NCI-H446 (cell line): Measurements from ENCODE around the gene TTLL11.
"Not testable (repeated sequence)": the region's sequence is repeated elsewhere in the genome, so short reads cannot be mapped to it uniquely, and the experiment has no call there.

Source experiments
- DNase-seq, 2 experiments: peaks; one replicate each; lab custom pipeline; 2025; lab: John Stamatoyannopoulos, UW

Gene TTLL11

DNA sequence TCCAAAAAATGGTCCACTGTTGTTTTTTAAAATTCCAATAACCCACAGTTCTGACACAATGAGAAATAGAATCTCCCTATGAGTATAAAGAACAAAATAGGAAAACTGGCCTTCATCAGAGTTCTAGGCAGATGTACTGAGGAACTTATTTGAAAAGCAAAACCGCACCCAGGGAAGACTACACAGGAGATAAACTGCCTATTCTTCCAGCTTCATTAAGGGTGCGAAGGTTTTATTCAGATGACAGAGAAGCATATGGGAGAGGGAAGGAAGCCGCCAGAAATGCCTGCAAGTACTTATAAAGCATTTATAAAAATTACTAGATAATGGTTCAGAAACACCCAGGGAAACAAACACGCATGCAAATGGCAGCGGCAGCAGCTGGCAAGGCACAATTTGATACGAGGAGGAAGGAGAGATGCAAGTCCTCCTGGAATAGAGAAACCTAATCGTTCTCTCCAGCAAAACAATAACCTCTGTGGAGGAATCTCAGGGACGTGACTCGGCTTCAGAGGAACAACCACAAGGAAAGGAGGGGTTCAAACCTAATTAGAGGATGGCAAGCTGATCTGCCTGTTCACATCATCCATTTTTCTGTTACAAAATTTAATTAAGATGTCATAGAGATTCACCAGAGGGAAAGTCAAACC lies 9.0 kb downstream of the TTLL11 start:
- no peak for DNase-seq

DNA sequence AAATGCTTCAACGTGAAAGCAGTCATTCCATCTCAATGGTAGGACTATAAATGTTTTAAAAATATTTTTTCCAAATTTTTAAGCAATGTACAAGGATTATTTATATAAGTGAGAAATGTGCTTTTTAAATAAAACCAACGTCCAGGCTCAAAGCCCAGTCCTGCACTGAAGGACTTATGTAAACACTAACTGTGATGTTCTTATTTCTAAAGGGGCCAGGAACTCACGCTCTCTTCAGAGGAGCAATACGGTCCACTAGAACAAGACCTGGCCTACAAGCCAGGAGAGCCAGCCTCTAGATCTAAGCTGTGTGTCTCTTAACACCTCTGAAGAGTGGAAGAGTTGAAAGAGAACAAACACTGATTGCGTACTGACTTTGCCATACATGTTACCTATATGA lies 12.1 kb downstream of the TTLL11 start:
- no peak for DNase-seq

DNA sequence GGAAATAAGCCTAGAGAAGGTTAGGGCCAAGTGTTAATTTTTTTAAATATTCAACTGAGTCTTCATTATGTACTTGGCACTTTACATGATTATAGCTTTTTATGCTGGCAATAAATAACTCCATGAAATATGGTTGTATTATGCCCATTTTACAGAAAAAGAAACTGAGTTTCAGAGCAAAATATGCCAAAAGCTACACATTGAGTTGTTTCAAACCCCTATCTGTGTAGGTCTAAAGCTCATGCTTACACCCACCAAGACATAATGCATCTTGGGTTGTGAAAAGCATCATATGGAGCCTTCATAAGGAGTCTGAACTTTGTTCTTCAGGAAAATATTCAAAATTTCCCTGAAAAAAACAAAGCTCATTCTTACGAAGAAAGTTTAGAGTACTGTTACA lies 14.6 kb downstream of the TTLL11 start:
- DNase-seq, result no peak

DNA sequence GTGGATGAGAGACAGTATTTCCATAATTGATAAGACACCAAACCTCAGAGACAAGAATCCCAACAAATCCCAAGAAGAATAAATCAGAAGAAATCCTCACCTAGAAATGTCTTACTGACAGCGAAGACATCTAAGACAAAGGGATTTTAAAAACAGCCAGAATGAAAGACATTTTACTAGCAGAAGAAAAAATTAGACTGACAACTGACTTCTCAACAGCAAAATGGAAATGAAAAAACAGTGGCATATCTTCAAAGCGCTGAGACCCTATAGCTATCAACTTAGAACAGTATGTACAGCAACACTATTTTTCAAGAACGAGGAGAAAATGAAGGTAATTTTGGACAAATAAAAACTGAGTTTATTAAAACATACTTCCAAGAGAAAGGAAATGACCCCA lies 16.3 kb downstream of the TTLL11 start:
- DNase-seq, result no peak

DNA sequence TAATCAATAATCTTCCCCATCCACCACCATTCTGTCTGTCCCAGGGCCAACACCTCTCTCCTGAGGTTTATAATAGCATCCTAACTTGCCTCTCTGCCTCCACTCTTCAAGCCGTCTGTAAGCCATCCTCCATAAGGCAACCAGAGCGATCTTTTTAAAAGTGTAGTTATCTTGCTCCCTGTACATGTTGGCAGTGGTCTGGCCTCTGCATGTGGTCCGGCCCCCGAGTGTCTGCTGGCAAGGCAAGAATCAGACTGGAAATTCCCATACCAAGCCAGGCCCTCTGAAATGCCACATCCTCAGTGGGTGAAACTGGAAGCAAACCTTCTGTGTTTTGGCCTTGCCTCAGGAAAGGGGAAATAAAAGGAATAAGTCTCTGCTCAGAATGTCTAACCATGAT lies 17.0 kb downstream of the TTLL11 start:
- DNase-seq, result no peak

- no peak for DNase-seq
These were observed 17.7 kb downstream of the TTLL11 start for GRCh38 chr9:122075135-122076030.

- no peak for DNase-seq
These were observed 21.4 kb downstream of the TTLL11 start for GRCh38 chr9:122071715-122072114.

DNA sequence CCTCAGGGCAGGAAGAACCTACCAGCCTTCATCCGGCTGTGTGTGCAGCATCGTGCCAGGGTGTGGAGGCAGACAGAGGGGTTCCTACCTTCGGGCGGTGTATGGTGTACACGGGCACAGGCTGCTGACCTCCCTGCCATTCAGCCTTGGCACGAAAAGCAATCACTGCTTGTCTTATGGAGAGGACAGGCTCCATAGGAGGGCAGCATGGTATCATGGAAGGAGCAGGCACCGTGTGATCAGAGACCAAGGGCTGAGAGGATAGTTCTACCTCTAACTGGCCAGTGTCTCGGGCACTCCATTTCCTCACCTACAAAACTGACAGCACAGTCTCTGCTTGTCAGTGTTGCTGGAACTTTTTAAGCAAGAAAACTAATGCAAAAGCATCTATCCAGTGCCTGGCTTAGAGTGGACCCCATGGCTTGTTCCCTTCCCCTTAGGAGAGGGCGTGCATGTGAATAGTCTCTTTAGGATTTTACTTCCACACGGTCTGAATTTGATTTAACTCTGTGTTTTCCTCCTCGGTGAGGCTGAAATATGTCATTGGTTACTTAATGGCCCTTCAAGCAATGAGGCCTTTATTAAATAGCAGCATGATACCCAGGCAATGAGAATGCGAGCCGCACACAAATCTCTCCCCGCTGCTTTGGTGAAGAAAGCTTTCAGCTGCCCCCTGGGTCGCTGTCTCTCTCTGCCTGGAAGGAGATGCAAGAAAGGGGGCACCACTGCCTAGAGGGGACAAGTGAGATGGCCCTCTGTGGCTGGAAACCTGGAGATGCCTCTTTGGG lies 22.2 kb downstream of the TTLL11 start:
- DNase-seq, result no peak

GRCh38 chr9:122066680-122067079 lies 26.4 kb downstream of the TTLL11 start:
- not testable (repeated sequence) for DNase-seq

GRCh38 chr9:122065923-122066629 lies 27.0 kb downstream of the TTLL11 start:
- no peak for DNase-seq

DNA sequence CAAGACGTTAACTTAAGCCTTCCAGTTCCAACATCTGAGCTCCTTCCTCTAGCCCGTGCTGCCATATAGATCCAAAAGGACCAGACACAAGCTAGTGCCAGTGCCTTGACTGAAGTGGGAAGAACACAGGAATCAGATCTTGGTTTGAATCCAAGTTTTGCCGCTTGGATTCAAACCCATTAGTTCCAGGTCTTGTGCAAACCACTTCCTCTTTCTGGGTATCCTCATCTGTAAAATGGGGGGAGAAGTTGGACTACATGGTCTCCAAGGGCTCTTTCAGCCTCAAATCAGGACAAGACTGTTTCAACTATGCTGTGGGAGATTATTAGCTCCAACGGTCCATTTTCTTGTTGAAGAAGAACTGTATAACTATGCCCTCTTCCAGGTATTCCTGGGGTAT lies 32.6 kb downstream of the TTLL11 start:
- DNase-seq, result no peak

- no peak for DNase-seq
These were observed 33.2 kb downstream of the TTLL11 start for GRCh38 chr9:122059955-122060324.

DNA sequence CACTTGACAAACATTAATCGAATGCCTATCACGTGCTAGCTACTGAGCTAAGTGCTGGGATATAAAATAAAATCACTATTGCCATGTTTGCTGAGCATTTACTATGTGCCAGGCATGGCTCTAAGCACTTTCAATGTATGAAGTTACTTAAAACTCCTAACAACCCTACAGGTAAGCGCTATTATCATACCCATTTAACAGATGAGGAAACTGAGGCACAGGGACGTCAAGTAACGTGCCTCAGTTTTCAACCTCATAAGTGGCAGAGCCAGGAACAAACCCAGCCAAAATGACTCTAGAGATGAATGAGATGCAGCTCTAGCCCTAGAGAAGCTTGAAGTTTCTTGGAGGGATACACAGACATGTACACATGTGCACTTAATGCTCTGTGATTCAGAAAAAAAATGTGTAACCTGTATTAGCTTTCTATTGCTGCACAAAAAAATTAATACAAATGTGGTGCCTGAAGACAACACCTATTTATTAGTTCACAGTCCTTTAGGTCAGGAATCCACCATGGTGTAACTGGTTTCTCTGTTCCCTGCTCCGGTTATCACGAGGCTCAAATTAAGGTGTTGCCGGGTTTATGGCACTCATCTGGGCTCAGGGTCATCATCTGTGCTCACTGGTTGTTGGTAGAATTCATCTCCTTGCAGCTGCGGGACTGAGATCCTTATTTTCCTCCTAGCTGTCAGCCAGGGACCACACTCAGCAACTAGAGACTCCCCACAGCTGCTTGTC lies 33.7 kb downstream of the TTLL11 start:
- DNase-seq, result no peak

DNA sequence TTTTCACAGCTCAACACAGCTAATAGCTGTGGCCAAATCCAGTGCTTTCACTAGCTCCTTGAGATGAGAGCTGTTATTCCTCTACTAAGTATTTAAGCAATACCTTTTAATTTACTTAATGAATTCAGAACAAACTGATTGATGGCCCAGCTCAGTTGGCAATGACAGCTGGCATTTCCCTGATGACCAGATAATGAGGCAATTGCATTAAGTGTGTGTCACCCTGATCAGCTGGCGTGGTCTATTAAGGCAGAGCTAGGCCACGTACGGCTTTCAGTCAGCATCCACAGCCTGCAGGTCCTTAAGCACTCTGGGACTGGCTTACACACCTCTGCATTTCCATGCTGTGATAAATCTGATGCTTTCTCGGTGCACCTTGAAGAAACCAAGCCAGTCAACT lies 34.4 kb downstream of the TTLL11 start:
- no peak for DNase-seq

DNA sequence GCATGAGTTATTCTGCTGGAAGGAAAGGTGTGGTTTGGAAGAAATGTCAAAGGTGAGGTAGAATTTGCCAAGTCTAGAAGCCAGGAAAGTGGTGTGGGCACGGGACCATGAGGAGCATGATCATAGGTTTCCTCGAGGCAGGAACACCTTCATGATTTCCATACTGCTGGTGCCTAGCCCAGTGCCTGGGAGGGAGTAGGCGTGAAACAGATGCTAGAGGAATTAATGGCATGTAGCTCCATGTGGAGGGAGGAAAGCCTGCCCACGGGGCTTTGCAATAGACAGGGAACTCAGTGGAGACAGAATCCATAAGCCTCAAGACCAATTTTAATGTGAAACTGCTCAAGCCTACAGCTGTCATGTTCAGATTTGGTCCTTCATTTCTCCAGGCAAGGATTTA lies 35.1 kb downstream of the TTLL11 start:
- DNase-seq, result no peak

DNA sequence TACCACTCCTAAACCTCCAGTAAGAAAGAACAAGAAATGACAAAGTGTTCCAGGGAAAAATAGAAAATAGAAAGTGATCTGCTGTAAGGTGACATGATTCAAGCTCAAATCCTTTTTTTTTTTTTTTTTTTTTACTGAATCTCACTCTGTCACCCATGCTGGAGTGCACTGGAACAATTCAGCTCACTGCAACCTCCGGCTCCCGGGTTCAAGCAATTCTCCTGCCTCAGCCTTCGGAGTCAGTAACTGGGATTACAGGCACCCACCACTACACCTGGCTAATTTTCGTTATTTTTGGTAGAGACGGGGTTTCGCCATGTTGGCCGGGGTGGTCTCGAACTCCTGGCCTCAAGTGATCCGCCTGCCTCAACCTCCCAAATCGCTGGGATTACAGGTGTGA lies 35.9 kb downstream of the TTLL11 start:
- no peak for DNase-seq

DNA sequence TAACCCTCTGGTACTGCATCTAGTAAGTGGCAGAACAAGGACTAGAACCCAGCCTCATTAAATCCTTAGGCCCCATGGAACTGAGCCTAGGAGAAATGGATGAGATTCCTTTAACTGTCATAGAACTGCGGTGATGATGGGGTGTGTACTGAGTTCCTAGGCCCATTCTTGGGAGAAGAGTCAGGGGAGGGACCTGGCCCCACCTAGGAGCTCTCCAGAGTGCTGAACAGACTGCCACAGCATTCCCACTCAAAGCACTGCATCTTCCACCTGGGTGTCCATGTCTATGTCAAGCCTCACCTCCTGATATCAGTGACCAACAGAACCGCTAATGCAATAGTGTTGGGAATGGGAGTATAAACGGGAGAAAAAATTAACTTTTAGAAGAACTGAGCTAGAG lies 36.6 kb downstream of the TTLL11 start:
- DNase-seq, result no peak

DNA sequence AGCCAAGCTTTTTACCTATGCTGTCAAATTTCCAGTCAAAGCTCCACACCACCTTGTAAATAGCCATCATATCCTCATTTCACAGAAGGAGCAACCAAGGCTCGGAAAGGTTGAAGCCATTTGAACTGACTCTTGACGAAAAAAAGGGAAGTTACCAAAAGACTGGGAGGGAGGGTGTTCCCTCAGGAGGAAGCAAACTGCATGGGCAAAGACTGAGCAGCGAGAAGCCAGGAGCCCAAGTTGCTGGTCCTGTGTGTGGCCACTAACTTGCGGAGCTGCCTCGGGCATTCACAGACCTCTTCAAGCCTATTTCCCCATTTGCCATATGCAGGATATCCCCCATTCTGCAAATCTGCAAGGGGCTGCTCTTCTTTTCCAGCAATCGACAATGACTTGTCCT lies 37.4 kb downstream of the TTLL11 start:
- no peak for DNase-seq

DNA sequence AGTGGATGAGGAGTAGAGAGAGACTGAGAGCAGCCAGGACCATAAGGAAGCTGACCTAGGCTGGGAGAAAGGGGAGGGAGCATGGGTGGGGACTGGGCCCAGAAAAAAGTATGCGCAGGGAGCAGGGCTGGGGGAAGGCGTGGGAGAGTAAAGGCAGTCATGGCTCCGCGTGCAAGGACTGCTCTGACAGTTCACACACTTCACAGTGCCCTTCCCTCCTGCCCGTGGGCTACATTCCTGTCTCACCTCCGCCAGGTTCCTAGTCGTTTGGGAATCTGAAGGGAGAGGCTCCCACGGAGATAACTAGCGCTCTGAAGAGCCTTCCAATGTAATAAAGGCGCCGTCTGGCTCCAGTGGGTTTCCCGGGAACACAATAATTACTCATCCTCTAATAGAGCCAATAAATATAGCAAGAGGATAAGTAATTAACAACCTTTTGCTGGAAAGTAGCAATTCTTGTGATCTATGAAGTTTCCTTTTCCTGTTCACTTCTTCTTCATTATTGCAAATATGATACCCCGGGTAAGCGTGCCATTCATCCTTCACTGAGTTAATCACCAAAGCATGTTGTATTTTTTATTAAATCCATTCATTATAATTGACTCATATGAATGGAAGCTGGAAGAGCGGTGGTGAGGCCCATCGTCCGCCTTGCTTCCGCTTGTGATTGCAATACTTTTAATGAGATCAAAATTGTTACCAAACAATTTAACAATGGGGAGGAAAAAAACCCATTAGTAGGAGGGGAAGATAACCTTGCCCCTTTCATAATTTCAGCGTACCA lies 39.3 kb downstream of the TTLL11 start:
- DNase-seq, result no peak

GRCh38 chr9:122053064-122053463 lies 40.0 kb downstream of the TTLL11 start:
- DNase-seq, result no peak
